ENCODE results near the gene NEK7. TPM values are rescaled to one million over a fixed set of nuclear protein-coding genes. Genes with fewer than 3 reads are reported as not detected.

NEK7 gene
- total and polyA plus RNA-seq, 2 experiments from 2014 or later = 25.6 to 86.9 TPM

DNA sequence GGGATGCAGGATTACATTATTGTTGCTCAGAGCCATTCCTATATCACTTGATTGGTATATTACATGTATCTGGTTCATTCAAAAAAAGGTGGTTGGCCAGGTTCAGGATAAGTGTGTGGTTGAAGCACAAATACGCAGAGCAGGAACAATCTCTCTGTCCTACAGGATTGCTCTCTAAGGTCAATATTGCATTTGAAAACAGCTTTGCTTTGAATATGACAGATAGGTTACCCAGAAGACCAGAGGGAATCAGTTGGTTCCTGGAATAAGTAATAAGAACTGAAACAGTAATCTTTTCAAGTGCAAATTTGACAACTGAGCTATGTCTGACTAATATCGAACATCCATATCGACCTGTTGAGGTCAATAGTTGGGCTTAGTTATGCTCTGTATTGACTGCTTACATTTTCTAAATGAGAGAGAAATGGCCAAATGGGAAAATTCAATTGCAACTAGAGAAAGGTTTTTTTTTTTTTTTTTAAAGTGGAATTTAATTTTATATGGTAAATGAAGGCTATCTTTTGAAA, 206.9 kb downstream of the NEK7 start:
- no peak for DNase-seq (ENCODE audit: low spot score)
- 92% methylated on average over 3 of the region's 3 CpGs for WGBS (ENCODE audit: low lambda C conversion rate, missing lambda C conversion rate)
- Histone ChIP-seq H3K27me3 (no peaks in the 10 kb centered on the region), H2AFZ (no peak overlapping the region), H3K9me2 (replicated peaks; ENCODE audit: insufficient read depth) (no peaks in the 10 kb centered on the region), H3K9me3 (ENCODE audit: low read depth) (no peaks in the 10 kb centered on the region), H3K36me3 (replicated peaks; ENCODE audit: insufficient read depth, low read depth) (no peaks in the 10 kb centered on the region), H3K4me2 (no peak overlapping the region), H3K4me1 (ENCODE audit: insufficient read depth) (no peaks in the 10 kb centered on the region), H3K79me2 (no peaks in the 10 kb centered on the region), H3K27ac (no peak overlapping the region), H3K4me3 (no peak overlapping the region), H4K20me1 (ENCODE audit: insufficient read depth, poor library complexity, severe bottlenecking) (no peaks in the 10 kb centered on the region)
- no peak for TF ChIP-seq EZH2 (IDR thresholded peaks at IDR 0.05; ENCODE audit: borderline replicate concordance)
- TF ChIP-seq, protein P1, sequence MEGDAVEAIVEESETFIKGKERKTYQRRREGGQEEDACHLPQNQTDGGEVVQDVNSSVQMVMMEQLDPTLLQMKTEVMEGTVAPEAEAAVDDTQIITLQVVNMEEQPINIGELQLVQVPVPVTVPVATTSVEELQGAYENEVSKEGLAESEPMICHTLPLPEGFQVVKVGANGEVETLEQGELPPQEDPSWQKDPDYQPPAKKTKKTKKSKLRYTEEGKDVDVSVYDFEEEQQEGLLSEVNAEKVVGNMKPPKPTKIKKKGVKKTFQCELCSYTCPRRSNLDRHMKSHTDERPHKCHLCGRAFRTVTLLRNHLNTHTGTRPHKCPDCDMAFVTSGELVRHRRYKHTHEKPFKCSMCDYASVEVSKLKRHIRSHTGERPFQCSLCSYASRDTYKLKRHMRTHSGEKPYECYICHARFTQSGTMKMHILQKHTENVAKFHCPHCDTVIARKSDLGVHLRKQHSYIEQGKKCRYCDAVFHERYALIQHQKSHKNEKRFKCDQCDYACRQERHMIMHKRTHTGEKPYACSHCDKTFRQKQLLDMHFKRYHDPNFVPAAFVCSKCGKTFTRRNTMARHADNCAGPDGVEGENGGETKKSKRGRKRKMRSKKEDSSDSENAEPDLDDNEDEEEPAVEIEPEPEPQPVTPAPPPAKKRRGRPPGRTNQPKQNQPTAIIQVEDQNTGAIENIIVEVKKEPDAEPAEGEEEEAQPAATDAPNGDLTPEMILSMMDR (IDR thresholded peaks at IDR 0.05; ENCODE audit: poor library complexity) = no peak
- no peak for TF ChIP-seq EZH2phosphoT487 (IDR thresholded peaks at IDR 0.05; ENCODE audit: low read depth, severe bottlenecking, unreplicated experiment)

DNA sequence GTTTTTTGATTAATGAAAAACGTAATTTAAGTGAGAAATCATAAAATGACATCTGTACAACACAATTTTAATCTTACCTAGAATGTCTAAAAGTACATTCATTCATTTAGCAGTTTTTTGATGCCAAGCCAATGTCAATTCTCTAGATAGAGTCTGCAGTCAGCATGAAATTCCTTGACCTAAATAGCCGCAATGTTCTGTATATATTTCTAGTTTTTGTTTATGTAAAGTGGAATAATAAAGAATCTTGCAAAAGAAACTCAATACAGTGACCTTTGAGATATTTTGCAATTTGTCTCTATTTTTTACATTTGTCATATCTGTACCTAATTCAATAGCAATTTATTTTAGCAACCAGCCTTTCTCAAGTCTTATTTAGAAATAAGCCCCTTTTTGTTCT, 207.7 kb downstream of the NEK7 start:
- DNase-seq (ENCODE audit: low spot score) = no peak
- TF ChIP-seq, protein P1 (IDR thresholded peaks at IDR 0.05; ENCODE audit: poor library complexity) = no peak
- H3K9me2 ChIP-seq (replicated peaks; ENCODE audit: insufficient read depth) = no peaks in the 10 kb centered on the region
- H3K4me2 ChIP-seq = no peak overlapping the region
- WGBS (ENCODE audit: low lambda C conversion rate, missing lambda C conversion rate) = 52% methylated on average over 2 of the region's 2 CpGs
- H4K20me1 ChIP-seq (ENCODE audit: insufficient read depth, poor library complexity, severe bottlenecking) = no peaks in the 10 kb centered on the region
- no peaks in the 10 kb centered on the region for H3K4me1 ChIP-seq (ENCODE audit: insufficient read depth)
- H3K27me3 ChIP-seq = no peaks in the 10 kb centered on the region
- no peaks in the 10 kb centered on the region for H3K9me3 ChIP-seq (ENCODE audit: low read depth)
- H2AFZ ChIP-seq = no peak overlapping the region
- H3K36me3 ChIP-seq (replicated peaks; ENCODE audit: insufficient read depth, low read depth) = no peaks in the 10 kb centered on the region
- H3K79me2 ChIP-seq = no peaks in the 10 kb centered on the region
- H3K27ac ChIP-seq = no peak overlapping the region
- H3K4me3 ChIP-seq = no peak overlapping the region

DNA sequence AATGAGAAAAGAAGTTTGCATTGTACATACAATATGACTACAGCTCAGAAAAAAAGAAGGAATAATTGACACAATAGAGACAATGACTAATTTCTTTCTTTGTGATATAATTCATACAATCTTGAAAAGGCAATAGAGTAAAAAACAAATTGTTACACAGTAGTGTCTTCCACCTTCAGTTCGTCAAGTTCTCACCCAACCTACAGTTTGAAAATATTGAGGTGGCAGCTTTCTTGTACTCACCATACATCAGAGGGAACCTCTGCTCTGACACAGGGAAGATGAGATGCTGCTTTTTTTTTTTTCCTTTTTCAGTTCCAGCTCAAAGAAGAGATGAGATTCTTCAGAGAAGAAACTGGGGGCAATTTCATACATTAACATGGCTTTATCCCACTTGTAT, 210.5 kb downstream of the NEK7 start:
- no peak for DNase-seq (ENCODE audit: low spot score)
- Histone ChIP-seq H3K36me3 (replicated peaks; ENCODE audit: insufficient read depth, low read depth) (no peaks in the 10 kb centered on the region), H3K9me3 (ENCODE audit: low read depth) (no peaks in the 10 kb centered on the region), H3K79me2 (no peaks in the 10 kb centered on the region), H3K27me3 (no peaks in the 10 kb centered on the region), H3K27ac (no peak overlapping the region), H3K4me1 (ENCODE audit: insufficient read depth) (no peaks in the 10 kb centered on the region), H3K9me2 (replicated peaks; ENCODE audit: insufficient read depth) (no peaks in the 10 kb centered on the region), H3K4me2 (no peak overlapping the region), H4K20me1 (ENCODE audit: insufficient read depth, poor library complexity, severe bottlenecking) (no peaks in the 10 kb centered on the region), H2AFZ (no peak overlapping the region), H3K4me3 (no peak overlapping the region)
- 100% methylated on average over 1 of the region's 1 CpG for WGBS (ENCODE audit: low lambda C conversion rate, missing lambda C conversion rate)
- TF ChIP-seq EZH2phosphoT487 (IDR thresholded peaks at IDR 0.05; ENCODE audit: low read depth, severe bottlenecking, unreplicated experiment) (no peak), EZH2 (IDR thresholded peaks at IDR 0.05; ENCODE audit: borderline replicate concordance) (no peak)
- TF ChIP-seq, protein P1 (IDR thresholded peaks at IDR 0.05; ENCODE audit: poor library complexity) = no peak

DNA sequence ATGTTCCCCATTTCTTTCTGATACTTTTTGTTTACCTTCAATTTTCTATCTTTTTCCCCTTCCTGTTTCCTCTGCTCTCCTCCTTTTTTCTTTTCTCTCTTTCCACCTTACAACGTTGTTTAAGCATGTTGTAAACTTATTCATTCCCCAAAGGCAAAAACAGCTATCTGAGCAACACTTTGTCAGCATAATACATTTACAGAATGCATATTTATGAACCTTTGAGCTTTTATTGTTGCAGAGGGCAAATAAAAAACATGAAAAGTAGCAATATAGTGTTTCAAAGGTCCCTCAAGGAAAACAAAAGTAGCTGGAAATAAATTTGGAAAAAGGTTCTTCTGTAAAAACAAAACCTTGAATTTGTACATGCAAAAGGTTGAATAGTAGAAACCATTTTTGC, 214.2 kb downstream of the NEK7 start:
- no peaks in the 10 kb centered on the region for H3K9me2 ChIP-seq (replicated peaks; ENCODE audit: insufficient read depth)
- no peak overlapping the region for H3K4me3 ChIP-seq
- H3K79me2 ChIP-seq = no peaks in the 10 kb centered on the region
- H3K27ac ChIP-seq = no peak overlapping the region
- H3K4me2 ChIP-seq = no peak overlapping the region
- no peaks in the 10 kb centered on the region for H4K20me1 ChIP-seq (ENCODE audit: insufficient read depth, poor library complexity, severe bottlenecking)
- WGBS (ENCODE audit: low lambda C conversion rate, missing lambda C conversion rate) = 46% methylated on average over 1 of the region's 1 CpG
- no peaks in the 10 kb centered on the region for H3K27me3 ChIP-seq
- H2AFZ ChIP-seq = no peak overlapping the region
- no peaks in the 10 kb centered on the region for H3K4me1 ChIP-seq (ENCODE audit: insufficient read depth)
- H3K9me3 ChIP-seq (ENCODE audit: low read depth) = no peaks in the 10 kb centered on the region
- no peaks in the 10 kb centered on the region for H3K36me3 ChIP-seq (replicated peaks; ENCODE audit: insufficient read depth, low read depth)
- DNase-seq (ENCODE audit: low spot score) = no peak
- TF ChIP-seq EZH2phosphoT487 (IDR thresholded peaks at IDR 0.05; ENCODE audit: low read depth, severe bottlenecking, unreplicated experiment) = peak; percentile 49
- no peak for TF ChIP-seq EZH2 (IDR thresholded peaks at IDR 0.05; ENCODE audit: borderline replicate concordance)

Other genes starting within 250 kb of the NEK7 start
- gene LHX9, start 239.6 kb upstream of the NEK7 start, total RNA-seq = not detected in 2 replicates
- gene LHX9, start 239.6 kb upstream of the NEK7 start, polyA plus RNA-seq = 0.34 TPM in 1 of 2 replicates, not detected in the other